Brain microvascular endothelial cell (primary cell): Measurements from ENCODE around the gene METTL16.
"Not testable (repeated sequence)": the region's sequence is repeated elsewhere in the genome, so short reads cannot be mapped to it uniquely, and the experiment has no call there.

ENCODE experiments used
- DNase-seq: peaks from one replicate; pipeline ENCODE4 v3.0.0-alpha.2; 2020
- H3K27ac ChIP-seq: fragments of 250-450 bp; sonication (Bioruptor Pico); 2 replicates; pipeline ENCODE4 v1.5.1; 2020; ENCODE audit warnings: mild to moderate bottlenecking, moderate library complexity
- H3K27me3 ChIP-seq: fragments of 250-450 bp; sonication (Bioruptor Pico); replicated peaks from 2 replicates; pipeline ENCODE4 v1.5.1; 2020; ENCODE audit warnings: mild to moderate bottlenecking
- H3K36me3 ChIP-seq: fragments of 250-450 bp; sonication (Bioruptor Pico); replicated peaks from 2 replicates; pipeline ENCODE4 v1.5.1; 2020; ENCODE audit warnings: mild to moderate bottlenecking
- H3K4me3 ChIP-seq: 2 replicates; pipeline ENCODE4 v1.5.1; 2011; ENCODE audit warnings: low read depth, mild to moderate bottlenecking, control low read depth, low read length, moderate library complexity
- in situ Hi-C: cut with HindIII; loops from 2 replicates; pipeline ENCODE4 v1.10.0; 2017; ENCODE audit warnings: low sequenced_read_pairs, low pct_ligation_motif_present
- TF ChIP-seq, protein P1 (sequence below): IDR thresholded peaks from 2 replicates; pipeline ENCODE4 v1.5.1; 2011; ENCODE audit warnings: low read depth, mild to moderate bottlenecking, moderate library complexity, low read length, control low read depth, inconsistent platforms; ENCODE audit errors: missing control alignments

METTL16 gene, protein sequence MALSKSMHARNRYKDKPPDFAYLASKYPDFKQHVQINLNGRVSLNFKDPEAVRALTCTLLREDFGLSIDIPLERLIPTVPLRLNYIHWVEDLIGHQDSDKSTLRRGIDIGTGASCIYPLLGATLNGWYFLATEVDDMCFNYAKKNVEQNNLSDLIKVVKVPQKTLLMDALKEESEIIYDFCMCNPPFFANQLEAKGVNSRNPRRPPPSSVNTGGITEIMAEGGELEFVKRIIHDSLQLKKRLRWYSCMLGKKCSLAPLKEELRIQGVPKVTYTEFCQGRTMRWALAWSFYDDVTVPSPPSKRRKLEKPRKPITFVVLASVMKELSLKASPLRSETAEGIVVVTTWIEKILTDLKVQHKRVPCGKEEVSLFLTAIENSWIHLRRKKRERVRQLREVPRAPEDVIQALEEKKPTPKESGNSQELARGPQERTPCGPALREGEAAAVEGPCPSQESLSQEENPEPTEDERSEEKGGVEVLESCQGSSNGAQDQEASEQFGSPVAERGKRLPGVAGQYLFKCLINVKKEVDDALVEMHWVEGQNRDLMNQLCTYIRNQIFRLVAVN

DNA sequence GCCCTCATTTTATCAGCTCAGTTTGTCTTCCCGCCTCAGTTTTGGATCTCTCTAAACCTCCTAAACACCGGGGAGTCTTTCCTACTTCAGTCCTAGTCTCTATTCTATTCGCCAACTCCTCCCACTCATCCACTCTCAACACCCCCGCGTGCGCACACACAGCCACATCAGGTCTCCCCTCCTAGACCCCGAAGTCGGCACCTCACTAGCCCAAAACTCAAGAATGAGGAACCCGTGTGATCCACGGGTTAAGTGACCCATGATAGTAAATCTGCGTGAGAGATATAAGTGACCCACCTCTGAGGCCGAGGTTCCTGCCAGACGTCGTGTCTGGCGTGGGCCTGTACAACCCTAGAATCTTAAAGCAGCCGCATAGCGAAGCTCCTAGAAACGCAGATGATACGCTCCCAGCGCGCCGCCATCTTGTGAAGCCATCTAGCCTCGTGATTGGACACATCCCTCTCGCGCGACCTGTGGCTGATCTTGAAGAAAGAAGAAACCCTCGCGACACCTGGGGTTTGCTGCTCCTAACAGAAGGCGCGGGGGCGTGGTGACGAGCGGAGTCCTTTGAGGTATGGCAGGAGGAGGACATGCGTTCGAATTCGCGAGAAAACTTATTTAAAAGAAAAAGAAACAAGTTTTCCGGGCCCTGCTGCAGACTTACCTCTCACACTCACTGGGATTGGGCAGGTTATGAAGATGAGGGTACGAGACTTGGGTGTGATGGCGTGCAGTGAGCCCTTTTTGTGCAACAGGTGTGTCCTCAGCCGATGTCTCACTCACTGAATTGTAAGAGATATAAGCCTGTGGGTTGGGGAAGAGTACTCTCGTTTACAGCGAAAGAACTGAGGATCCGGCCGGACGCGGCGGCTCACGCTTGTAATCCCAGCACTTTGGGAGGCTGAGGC lies at the start of gene METTL16:
TSS of gene METTL16 (minus strand) at position 427 of the 908 bp plus-strand sequence. CDS start 9,557 bp downstream, outside the sequence.
- TF ChIP-seq, protein P1, sequence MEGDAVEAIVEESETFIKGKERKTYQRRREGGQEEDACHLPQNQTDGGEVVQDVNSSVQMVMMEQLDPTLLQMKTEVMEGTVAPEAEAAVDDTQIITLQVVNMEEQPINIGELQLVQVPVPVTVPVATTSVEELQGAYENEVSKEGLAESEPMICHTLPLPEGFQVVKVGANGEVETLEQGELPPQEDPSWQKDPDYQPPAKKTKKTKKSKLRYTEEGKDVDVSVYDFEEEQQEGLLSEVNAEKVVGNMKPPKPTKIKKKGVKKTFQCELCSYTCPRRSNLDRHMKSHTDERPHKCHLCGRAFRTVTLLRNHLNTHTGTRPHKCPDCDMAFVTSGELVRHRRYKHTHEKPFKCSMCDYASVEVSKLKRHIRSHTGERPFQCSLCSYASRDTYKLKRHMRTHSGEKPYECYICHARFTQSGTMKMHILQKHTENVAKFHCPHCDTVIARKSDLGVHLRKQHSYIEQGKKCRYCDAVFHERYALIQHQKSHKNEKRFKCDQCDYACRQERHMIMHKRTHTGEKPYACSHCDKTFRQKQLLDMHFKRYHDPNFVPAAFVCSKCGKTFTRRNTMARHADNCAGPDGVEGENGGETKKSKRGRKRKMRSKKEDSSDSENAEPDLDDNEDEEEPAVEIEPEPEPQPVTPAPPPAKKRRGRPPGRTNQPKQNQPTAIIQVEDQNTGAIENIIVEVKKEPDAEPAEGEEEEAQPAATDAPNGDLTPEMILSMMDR = no peak
- peak within 1 kb of the TSS; percentile 88 for H3K4me3 ChIP-seq
- in situ Hi-C loops = no loop called here

DNA sequence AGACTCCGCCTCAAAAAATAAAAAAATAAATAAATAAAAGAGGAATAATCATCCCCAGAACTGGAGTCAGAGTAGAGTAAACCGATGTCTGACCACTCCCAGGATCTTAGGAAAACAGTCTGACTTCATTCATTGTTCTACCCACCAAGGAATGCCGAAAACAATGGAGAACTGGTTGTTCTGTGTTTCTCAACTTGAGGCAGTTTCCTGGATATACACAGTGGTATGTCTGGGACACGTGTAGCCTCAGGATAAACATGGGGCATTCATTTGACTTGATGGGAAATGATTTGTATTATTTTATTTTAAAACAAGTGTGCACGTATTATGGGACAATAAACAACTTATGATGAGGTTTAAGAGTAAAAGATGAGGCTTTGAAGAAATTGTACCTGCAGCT lies 49.0 kb upstream of the METTL16 start:
- Histone ChIP-seq H3K27ac (no peak overlapping the region), H3K36me3 (no peaks in the 10 kb centered on the region), H3K4me3 (no peak overlapping the region), H3K27me3 (no peaks in the 10 kb centered on the region)
- TF ChIP-seq, protein P1 = no peak
- in situ Hi-C loops = no loop called here
- DNase-seq = no peak

More for the DNA sequence above, at the start of gene METTL16:
- H3K36me3 ChIP-seq = no peaks in the 10 kb centered on the region
- peak; percentile 100 for DNase-seq
- H3K27ac ChIP-seq = peak within 1 kb of the TSS; percentile 95
- no peaks in the 10 kb centered on the region for H3K27me3 ChIP-seq

DNA sequence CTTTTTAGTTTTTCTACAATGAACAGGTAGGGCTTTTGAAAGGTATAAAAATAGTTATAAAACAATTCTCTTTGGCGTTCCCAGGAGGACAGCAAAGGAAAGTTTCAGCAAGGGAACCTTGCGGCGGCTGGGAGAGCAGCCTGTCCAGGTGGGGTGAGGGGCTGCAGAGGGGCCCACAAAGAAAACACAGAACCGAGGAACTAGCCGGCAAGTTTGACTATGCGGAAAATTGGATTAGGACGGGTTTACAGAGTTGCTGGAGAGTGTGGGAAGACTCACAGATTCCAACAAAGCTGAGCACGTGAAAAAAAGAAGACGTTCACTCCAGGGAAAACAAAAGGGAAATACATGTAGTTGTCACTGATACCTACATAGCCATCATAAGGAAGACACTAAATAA lies 40.2 kb upstream of the METTL16 start:
- H3K4me3 ChIP-seq = no peak overlapping the region
- in situ Hi-C loops = no loop called here
- H3K36me3 ChIP-seq = no peaks in the 10 kb centered on the region
- H3K27ac ChIP-seq = no peak overlapping the region
- no peak for DNase-seq
- no peaks in the 10 kb centered on the region for H3K27me3 ChIP-seq
- TF ChIP-seq, protein P1 = no peak

DNA sequence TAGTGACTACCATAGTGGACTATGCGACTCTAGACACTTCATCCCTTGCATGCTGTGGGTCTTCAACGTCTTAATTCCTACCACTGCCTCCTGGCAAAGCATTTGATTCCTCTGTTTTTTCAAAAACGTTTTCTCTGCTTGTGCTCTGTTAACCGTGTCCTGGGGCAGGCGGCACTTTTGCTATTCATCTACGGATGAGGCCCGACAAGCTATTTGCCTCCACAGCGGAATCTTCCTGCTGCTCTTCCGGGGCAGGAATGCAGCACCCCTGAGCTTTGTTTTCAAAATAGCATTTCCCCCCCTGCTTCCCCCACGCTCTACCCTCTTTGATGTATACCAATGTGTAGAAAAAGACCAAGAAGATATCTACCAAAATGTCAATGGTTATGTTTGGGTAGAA lies 39.8 kb upstream of the METTL16 start:
- TF ChIP-seq, protein P1 = no peak
- no peaks in the 10 kb centered on the region for H3K27me3 ChIP-seq
- no peak overlapping the region for H3K4me3 ChIP-seq
- DNase-seq = no peak
- in situ Hi-C loops = no loop called here
- no peak overlapping the region for H3K27ac ChIP-seq
- no peaks in the 10 kb centered on the region for H3K36me3 ChIP-seq

DNA sequence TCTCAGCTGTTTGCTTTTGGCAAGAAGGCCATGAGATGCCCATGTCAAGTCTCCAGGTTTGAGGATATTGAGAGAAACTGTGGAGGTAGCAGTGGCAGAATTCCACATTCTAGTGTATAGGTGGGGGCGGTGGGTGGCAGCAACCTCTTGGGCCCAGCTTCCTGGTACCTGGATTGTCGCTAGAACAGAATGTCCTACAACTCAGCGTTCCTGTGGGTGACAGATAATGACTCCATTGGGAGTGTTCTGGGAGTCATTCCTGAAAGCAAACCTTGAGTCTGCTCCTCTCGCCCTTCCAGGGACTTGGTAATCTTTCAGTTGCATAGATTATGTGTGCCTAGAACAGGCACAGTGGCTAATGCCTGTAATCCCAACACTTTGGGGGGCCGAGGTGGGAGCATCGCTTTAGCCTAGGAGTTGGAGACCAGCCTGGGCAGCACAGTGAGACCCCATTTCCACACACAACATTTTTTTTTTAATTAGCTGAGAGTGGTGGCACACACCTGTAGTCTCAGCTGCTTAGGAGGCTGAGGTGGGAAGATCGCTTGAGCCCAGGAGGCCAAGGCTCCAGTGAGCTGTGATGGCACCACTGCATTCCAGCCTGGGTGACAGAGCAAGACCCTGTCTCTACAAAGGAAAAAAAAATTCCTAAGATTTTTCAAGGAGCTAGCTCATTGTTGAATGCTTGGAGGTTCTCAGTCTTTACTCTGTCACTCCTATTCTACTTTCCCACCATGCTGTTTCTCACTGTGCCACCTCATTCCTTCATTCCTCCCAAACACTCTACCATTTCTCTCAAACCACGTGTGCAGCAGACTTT lies 37.9 kb upstream of the METTL16 start:
- H3K27me3 ChIP-seq = no peaks in the 10 kb centered on the region
- H3K27ac ChIP-seq = no peak overlapping the region
- DNase-seq = no peak
- no peaks in the 10 kb centered on the region for H3K36me3 ChIP-seq
- TF ChIP-seq, protein P1 = no peak
- no peak overlapping the region for H3K4me3 ChIP-seq
- in situ Hi-C loops = no loop called here

DNA sequence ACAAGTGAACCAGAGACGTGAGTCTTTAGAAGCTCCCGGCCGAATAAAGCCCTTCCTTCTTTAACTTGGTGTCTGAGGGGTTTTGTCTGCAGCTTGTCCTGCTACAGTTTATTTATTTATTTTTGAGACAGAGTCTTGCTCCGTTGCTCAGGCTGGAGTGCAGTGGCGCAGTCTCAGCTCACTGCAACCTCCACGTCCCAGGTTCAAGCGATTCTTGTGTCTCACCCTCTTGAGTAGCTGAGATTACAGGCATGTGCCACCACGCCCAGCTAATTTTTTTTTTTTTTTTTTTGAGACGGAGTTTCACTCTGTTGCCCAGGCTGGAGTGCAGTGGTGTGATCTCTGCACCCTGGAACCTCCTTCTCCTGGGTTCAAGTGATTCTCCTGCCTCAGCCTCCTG lies 36.3 kb upstream of the METTL16 start:
- H3K27ac ChIP-seq, H3K4me3 ChIP-seq, H3K27me3 ChIP-seq, DNase-seq, in situ Hi-C loops, H3K36me3 ChIP-seq: not testable (repeated sequence)
